Activated CD8-positive, alpha-beta memory T cell treated with anti-CD3 and anti-CD28 coated beads, Interleukin-2, amount 50 U/mL, for 48 hours (primary cell): ENCODE results near the gene CUX1.
"Not testable (repeated sequence)": the region's sequence is repeated elsewhere in the genome, so short reads cannot be mapped to it uniquely, and the experiment has no call there.

Experiments
- DNase-seq: peaks from one replicate; pipeline ENCODE4 v3.0.0-alpha.2; 2020

Gene CUX1

DNA sequence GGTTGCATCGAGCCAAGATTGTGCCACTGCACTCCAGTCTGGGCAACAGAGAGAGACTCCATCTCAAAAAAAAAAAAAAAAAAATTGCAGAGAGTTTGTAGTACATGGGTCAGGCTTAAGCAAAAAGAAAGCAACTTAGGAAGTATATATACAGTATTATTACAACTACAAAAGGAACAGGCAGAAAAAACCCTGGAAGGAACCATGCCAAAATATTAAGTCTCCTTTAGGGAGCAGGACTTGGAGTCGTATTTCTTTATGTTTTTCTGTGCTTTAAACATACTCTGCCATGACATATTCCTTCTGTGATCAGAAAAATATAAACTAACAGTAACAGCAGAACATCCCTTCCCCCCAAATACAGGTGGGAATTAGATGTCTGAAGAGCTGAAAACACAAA, 144.4 kb downstream of the CUX1 start:
- no peak for DNase-seq

DNA sequence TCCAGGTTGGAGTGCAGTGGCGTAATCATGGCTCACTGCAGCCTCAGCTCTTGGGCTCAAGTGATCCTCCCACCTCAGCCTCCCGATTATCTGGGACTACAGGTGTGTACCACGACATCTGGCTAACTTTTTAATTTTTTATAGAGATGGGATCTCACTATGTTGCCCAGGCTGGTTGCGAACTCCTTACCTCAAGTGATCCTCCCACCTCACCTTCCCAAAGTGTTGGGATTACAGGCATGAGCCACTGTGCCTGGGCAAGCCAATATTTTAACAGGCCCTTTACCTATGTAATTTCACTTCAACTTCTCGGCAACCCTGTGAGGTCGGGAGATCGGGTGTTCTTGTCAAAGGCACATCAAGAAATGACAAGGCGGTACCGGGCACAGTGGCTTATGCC, 146.3 kb downstream of the CUX1 start:
- DNase-seq, result no peak

DNA sequence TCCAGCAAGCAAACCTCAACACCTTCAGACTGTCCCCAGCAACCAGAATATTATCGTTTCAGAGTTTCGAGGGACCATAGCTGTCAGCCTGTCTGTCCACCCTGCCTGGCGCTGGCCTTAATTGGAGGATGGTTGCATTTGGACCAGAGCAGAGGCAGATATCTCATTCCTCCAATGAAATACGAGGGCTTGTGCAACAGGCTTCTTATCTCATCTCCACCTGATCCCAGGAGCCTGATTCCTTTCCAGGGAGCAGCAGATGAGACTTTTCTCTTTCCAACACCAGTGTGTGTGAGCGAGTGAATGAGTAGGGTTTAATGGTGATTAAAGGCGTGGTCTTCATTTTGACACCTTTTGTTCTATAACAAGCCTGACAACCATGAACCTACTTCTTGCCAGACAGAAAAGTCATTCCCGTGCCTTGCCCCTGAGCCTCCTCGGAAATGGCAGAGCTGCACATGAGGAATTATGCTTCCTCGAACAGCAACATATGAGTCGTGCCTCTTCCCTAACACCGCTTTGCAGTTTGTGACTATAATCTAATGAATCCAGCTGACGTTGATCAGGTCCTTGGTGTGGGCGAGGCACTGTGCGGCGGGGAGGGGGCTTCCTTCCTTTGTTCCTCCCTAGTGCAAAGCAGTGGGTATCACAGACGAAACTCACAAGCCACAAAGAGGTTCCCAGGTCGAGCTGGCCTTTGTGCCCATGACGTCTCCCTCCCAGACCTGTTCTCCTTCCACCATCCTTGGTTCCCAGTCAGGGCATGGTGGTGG, 147.4 kb downstream of the CUX1 start:
- no peak for DNase-seq

DNA sequence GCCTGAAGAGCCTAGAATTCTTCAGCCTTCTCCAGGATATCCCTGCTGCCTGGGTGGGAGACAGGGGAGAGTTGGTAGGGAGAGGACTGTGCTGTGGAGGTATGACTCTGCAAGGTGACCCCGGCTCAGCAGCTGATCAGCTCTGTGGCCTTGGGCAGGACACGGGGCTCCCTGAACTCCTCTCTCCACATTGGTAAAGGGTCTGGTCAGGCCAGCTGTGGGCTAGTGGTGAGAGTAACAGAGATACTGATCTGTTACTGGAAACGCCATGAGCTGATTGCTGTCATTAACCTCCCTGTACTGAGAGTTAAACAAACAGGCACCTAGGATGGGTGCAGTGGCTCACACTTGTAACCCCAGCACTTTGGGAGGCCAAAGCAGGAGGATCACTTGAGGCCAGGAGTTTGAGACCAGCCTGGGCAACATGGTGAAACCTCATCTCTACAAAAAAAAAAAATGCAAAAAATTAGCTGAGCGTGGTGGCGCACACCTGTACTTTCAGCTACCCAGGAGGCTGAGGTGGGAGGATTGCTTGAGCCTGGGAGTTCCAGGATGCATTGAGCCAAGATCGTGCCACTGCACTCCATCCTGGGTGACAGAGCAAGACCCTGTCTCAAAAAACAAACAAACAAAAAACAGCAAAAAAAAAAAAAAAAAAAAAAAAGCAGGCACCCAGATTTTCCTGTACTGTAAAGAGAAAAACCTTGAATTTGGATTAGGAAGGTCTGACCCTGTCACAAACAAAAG, 151.5 kb downstream of the CUX1 start:
- DNase-seq, result no peak

DNA sequence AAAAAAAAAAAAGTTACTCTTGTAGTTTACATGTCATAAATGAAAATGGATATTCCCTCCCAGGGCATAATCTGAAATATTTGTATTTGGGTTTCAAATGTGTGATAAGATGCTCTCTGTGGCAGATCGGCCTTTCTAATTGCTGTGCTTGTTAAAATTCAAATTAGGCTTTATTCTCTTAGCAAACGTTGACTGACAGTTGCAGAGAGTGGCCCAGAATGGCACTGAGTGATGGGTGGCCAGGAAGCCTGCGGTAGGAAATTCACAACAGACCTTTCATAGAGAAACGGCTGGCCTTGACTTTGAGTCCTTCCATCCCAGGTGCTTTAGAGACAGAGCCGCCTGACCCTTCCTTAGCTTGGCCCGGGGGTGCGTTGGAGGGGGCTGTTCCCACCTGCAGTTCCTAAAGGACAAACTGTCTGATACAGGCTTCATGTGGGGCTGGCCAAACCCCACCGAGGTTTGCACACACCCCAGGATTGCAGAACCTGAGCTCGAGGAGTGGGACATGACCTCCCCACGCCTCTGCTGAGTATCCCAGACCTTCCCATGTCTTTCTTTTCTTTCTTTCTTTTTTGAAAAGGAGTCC, 152.7 kb downstream of the CUX1 start:
- DNase-seq, result no peak

DNA sequence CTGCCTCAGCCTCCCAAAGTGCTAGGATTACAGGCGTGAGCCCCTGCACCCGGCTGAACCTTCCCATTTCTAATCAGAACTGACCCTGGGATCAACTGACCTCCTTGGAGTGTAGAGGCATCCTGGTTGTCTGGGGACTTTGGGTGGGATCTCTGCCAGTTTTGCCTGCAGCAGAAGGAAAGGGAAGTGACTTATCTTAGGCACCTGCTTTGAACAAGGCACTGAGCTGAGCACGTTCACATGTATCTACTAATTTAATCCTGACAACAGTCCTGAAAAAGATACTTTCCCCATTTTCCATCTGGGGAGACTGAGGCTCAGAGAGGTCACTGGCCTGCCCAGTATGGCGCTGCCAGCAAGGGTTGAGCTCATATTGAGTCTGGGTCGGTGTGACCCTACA, 153.4 kb downstream of the CUX1 start:
- DNase-seq, result no peak

DNA sequence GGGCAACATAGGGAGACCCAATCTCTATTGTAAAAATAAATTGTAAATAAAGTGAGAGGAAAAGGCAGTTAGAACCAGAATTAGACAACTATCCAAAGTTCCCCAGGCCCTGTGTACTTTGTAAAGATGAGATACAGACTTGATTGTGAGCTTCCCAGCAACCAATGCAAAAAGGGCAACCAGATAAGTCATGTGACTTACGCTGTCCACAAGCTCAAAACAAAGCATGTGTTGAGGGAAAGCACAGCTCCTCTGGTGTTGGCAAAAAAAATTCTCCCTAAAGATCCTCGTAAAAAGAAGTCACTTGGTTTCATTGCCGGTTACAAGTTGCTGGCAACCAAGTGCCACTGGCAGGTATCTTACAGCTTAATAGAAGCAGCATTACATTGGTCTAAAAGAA, 154.0 kb downstream of the CUX1 start:
- no peak for DNase-seq

DNA sequence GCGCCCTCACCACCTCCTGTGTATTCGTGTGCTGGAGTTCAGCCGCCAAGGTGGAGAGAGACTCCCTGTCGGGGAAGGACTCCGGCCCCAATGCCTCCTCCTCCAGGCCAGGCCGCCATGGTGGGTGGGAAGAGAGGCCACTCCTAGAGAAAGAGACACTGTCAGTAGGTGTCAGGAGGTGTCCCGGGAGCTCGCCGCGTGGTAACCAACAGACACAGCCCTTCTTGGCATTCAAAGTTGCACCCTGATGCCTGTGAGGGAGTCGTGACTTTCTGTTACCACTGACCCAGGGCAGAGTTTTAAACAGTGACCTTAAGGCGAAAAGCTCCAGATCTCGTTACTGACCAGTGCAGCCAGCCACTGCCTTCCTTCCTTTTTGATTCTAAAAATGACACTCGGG, 155.2 kb downstream of the CUX1 start:
- no peak for DNase-seq

DNA sequence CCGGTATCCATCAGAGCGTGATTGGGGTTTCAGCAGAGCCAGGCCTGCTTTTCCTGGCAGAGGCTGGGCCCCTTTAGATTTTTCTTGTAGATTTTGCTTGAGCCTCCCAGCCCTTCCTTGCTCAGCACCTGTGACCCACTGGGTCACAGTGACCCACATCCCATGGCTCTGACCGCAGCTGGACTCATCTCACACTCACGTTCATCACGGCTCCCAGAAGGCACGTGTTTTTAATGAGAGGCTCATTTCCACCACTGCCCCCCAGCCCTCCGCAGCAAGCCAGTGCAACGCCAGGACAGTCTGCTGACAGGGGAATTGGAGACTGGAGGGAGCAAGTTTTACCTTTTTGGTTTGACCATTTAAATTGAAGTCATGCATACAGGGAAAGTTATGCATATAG, 155.7 kb downstream of the CUX1 start:
- DNase-seq, result no peak

DNA sequence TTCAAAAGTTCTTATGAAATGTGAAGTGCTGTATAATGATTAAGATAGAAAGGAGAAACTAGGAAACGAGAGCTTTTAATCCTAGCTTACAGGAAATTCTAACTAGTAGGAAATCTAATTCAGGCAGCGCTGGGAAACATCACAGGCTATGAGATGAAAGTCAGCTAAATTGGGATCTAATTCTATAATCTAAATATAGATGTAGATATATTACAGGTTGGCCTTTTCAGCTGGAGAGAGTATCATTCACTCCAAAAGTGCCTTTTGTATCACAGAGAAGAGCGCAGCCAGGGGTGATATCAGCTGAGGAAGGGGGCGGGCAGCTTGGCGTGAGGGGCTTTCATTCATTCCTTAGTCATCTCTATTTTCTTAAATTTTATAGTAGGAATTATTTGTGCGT, 157.0 kb downstream of the CUX1 start:
- no peak for DNase-seq

DNA sequence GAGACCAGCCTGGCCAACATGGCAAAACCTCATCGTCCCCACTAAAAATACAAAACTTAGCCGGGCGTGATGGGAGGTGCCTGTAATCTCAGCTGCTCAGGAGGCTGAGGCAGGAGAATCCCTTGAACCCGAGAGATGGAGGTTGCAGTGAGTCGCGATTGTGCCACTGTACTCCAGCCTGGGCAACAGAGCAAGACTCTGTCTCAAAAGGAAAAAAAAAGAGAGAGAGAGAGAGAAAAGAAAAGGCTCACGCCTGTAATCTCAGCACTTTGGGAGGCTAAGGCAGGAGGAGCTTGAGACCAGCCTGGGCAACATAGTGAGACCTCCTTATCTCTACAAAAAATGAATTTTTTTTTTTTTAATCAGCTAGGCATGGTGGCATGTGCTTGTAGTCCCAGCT, 157.6 kb downstream of the CUX1 start:
- no peak for DNase-seq

DNA sequence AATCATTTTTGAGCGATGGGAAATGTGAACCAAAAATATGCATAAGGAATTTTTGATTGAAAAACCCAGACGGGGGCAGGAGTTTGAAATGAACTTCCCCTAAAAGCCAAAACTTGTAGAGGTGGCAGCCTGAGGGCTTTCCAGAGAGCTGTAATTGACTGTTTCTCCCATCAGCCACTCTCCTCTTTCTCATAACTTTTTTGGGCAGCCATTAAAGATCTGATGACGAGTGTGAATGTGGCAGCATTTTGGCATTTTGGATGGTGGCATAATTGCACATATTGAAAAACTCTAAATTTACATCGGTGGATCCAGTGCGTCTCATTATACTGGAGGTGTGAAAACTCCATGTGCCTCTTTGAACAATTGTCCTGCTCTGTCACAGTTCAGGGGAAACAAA, 159.0 kb downstream of the CUX1 start:
- no peak for DNase-seq

DNA sequence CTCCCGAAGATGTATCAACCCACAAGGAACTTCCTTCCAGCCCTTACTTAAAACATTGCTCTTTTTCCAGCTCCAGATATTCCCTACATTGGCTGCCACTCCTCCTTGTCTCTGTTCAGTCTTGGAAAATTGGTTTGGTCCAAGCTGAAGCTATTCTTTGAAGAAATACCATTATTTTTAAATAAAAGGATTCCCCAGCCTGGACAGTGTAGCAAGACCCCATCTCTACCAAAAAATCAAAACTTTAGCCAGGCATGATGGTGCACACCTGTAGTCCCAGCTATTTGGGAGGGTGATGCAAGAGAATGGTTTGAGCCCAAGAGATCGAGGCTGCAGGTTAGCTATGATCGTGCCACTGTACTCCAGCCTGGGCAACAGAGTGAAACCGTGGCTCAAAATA, 159.8 kb downstream of the CUX1 start:
- DNase-seq, result no peak

DNA sequence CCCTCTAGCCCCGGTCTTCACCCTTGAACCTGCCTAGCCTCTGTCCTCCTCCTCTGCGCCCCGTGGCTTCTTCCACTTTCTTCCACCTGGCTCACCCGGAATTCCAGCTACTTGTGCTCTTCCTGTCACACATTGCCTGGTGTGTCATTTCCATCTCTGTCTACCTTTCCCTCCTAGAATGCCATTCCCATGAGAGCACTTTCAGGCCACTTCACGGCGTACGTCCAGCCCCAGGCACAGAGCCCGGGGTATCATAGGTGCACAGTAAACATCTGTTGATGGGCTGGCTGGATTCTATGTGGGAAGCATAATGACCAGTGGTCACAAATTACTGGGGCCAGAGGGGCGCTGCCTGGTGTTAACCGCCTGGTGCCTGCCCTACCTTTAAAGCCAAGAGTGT, 161.3 kb downstream of the CUX1 start:
- DNase-seq, result no peak

DNA sequence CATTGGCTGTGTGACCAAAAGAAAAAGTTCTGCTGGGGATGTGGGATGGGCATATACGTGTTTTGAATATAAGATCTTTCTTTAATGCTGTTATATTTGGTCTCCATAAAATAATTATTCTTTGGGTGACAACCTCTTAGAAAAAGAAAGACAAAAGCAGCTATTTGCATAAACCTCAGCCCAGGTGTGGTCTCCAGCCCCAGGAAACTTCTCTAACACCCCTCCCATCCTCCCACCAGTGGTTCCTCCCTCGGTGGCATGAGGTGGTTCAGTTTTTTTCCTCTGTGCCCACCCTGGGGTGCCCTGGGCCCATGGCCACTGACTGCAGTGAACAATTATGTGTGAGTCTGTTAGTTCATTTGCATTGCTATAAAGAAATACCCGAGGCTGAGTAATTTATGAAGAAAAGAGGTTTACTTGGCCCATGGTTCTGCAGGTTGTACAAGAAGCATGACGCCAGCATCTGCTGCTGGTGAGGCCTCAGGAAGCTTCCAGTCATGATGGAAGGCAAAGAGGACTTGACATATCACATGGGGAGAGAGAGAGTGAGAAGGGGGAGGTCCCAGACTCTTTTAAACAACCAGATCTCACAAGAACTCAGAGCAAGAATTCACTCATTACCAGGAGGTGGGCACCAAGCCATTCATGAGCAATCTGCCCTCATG, 165.9 kb downstream of the CUX1 start:
- DNase-seq, result no peak

DNA sequence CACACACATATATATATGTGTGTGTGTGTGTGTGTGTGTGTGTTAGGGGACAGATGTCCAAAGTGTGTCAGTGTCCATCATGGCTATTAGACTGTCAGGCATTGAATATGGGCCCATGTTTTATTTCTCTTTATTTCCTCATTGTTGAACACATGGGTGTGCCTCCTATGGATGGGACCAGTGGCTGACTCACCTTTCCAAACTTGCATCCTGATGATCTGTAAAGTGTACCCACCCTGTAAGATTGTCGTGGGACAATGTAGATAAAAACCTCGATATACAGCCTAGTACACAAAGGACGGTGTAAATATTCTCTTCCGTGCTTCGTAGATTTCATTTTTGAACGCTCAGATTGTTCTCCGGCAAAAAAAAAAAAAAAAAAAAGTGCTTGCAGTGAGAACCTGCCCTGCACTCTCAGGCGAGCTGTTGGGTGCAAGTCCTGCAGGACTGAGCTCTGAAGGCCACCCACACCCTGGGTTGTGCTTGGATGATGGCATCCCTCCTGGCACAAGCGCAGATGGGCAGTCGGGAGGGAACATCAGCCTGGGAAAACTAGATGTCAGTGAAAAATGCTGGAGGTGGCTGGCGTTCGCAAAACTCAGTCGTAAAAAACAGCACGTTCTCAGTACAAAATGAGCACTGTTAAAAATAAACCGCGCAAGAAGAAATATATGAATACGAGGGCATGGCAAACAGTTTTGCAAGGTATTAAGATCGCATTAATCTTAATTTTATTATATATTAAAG, 166.9 kb downstream of the CUX1 start:
- no peak for DNase-seq

DNA sequence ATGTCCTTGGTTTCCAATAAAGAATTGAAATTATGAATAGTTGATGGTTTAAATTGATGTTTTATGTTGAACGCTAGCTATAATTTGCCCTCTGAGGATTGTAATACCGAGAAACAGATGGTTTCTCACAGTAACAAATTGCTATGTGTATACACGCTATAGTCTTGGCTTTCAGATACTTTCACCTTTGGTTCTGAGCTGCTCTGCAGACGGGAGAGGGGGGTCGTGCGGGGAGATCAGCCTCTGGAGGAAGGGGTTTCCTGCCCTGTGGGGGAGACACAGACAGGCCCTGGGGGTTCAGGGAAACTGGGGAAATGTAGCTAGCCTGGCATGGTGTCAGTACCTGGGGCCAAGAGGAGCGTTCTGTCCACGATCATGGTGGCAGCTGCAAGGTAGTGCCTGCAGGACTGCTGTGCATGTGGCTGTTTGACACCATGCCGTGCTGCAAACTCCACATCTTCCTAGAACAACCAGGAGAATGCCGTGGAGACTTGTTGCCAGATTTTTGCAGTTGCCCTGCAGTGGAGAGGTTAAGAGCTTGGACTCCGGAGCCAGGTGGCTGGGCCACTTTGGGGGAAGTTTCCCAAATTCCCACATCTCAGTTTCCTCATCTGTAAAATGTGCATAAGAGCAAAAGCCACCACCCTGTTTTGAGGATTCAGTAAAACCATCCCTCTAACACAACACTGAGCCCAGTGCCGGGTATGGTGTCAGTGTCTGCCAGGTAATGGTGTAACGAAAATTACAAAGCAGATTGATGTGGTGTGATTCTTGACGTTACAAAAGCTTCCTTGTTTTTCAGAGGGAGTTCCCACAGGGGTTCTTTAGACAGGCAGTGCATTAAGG, 167.9 kb downstream of the CUX1 start:
- no peak for DNase-seq

DNA sequence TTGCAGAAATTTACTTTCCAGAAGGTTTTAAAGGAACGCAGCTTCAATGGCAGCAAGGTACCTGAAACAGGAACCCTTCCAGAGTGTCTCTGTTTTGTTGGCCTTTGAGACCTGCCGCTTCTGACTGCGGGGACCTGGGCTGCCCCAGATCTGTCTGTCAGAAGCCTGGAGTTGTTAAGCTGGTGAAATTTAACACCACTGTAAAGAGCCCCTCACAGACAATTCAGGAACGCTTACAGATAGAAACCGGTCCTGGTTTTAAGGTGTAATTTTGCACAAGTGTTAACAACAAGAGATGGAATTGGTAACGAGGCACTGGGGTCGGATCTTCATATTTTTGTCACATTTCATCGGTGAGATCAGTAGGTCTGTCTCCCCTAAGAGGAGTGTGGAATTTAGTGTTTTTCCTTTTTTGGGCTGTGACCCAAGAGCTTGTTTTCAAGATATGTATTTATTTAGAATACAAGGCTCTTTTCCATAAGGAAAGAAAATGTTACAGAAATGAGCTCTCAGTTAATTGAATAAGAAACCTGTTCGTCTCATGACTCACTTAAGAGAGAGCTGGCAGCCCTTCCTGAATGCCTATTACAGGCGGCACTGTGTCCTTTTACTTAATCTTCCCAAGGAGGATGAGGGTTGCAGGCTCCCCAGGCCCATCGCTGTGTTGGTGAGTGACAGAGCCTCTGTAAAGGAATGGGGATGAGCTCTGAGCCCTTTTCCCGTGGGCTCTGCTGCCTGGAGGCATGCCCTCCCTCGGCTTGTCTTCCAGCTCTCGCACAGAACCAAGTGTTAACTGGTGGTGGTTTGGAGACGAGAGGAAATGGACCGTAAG, 168.7 kb downstream of the CUX1 start:
- DNase-seq, result no peak

DNA sequence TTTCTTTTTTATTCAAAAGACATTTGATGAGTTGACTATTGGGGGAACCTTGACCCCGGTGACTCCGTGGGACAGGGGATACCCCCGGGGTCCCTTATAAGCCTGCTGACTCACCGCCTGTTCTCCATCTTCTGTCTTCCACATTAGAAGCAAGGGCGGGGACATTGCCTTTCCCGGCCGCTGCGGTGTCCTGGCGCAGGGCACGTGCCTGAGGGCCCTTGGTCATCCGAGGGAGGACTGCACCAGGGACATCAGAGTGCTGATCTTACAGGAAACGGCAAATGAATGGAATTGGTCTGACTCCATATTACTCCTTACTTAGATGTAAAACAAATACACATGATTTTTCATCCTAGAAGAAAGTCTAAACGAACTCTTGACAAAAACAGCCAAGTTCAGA, 170.1 kb downstream of the CUX1 start:
- DNase-seq, result no peak

DNA sequence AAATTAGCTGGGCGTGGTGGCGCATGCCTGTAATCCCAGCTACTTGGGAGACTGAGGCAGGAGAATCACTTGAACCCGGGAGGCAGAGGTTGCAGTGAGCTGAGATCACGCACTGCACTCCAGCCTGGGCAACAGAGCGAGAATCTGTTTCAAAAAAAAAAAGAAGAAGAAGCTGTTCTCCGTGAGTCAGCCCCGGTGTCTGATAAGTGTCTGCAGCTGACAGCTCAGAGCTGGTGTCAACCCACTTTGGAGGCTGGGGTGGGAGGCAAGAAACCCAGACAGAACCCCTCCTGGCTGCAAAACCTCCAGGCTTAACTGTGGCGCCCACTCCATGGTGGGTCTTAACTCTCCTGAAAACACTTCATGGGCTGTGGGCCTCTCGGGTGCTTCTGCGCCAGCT, 170.6 kb downstream of the CUX1 start:
- not testable (repeated sequence) for DNase-seq

DNA sequence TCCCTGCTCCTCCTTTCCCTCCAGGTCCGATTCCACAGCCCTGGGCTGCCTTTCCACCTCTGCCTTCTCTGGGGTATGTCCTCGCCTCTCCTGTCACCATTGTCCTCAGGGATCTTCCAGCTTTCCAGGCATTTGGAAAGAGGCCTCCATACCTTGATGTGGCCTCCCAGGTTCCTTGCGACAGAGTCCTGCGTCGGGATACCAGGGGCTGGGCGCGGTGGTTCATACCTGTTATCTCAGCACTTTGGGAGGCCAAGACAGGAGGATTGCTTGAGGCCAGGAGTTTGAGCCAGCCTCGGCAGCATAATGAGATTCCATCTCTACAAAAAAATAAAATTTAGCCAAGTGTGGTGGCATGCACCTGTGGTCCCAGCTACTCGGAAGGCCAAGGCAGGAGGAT, 171.1 kb downstream of the CUX1 start:
- no peak for DNase-seq
